NT2/D1 (cell line): ENCODE measurements around the gene RASAL2.
A peak's percentile ranks its signal among the peaks of the same experiment; 100 is the strongest.
"Not testable (repeated sequence)": the region's sequence is repeated elsewhere in the genome, so short reads cannot be mapped to it uniquely, and the experiment has no call there.

Experiments
- DNase-seq: peaks from one replicate; pipeline ENCODE4 v3.0.0-alpha.2; 2011; ENCODE audit warnings: low read depth, low spot score
- H3K27me3 ChIP-seq: 2 replicates; pipeline ENCODE4 v1.6.0; 2011; ENCODE audit warnings: mild to moderate bottlenecking; ENCODE audit not compliant: insufficient read length, insufficient read depth
- H3K36me3 ChIP-seq: 2 replicates; pipeline ENCODE4 v1.6.1; 2011; ENCODE audit warnings: mild to moderate bottlenecking, low read length, mixed read lengths; ENCODE audit not compliant: insufficient read depth, insufficient read length
- H3K4me1 ChIP-seq: 2 replicates; pipeline ENCODE4 v1.5.1; 2011; ENCODE audit not compliant: insufficient read depth, insufficient read length
- H3K4me3 ChIP-seq: 2 replicates; pipeline ENCODE4 v1.5.1; 2011; ENCODE audit warnings: low read depth; ENCODE audit not compliant: insufficient read length
- H3K9ac ChIP-seq: 2 replicates; pipeline ENCODE4 v1.6.0; 2011; ENCODE audit warnings: low read depth; ENCODE audit not compliant: insufficient read length
- H3K9me3 ChIP-seq: 2 replicates; pipeline ENCODE4 v1.5.1; 2011; ENCODE audit warnings: mild to moderate bottlenecking, low read length; ENCODE audit not compliant: insufficient read depth
- SUZ12 ChIP-seq: IDR thresholded peaks from 2 replicates; pipeline ENCODE4 v1.6.1; 2011; ENCODE audit not compliant: insufficient read length, insufficient read depth; ENCODE audit errors: extremely low read depth
- YY1 ChIP-seq: IDR thresholded peaks from 2 replicates; pipeline ENCODE4 v1.6.1; 2011; ENCODE audit not compliant: insufficient read length, insufficient read depth
- ZNF274 ChIP-seq: IDR thresholded peaks from 2 replicates; pipeline ENCODE4 v1.6.1; 2011; ENCODE audit warnings: mild to moderate bottlenecking, low read depth, low read length

The RASAL2 gene

DNA sequence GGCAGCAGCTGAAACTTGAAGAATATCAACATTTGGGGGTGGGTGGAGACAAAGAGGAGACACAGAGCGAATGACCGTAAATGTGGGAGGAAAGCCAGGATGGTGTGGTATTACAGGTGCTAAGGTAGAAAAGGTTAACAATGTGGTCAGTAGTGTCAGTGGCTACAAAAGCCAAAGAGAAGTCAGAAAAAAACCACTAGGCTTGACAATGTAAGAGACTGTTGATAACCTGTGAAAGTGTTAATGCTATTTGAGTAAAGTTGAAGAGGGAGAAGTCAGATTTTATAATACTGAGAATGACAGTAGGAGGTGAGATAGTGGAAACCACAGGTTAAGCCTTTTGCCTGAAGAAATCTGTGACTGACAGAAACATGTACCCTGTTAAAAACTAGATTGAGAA, 282.1 kb downstream of the RASAL2 start:
- no peak for TF ChIP-seq SUZ12
- no peak for TF ChIP-seq YY1
- TF ChIP-seq ZNF274, result no peak

DNA sequence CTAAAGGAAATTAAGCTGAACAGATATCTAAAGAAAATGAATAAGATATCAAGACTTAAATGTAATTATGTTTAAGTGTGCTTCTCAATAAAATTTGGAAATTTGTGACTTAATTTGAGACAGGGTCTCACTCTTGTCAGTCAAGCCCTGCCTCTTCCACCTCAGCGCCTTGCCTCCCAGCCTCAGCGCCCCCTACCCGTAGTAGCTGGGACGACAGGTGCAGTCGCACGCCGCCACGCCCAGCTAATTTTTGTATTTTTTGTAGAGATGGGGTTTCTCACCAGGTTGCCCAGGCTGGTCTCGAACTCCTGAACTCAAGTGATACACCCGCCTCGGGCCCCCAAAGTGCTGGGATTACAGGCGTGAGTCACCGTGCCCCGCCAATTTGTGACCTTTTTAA, 285.9 kb downstream of the RASAL2 start:
- Histone ChIP-seq H3K36me3 (no peaks in the 10 kb centered on the region), H3K9ac (no peak overlapping the region), H3K9me3 (no peaks in the 10 kb centered on the region), H3K27me3 (no peaks in the 10 kb centered on the region), H3K4me3 (no peak overlapping the region), H3K4me1 (no peaks in the 10 kb centered on the region)
- peak; percentile 23 for DNase-seq
- no peak for TF ChIP-seq ZNF274
- TF ChIP-seq YY1, result no peak
- no peak for TF ChIP-seq SUZ12

More for the DNA sequence above, 282.1 kb downstream of the RASAL2 start:
- Histone ChIP-seq H3K9ac (no peak overlapping the region), H3K9me3 (no peaks in the 10 kb centered on the region), H3K36me3 (no peaks in the 10 kb centered on the region), H3K4me3 (no peak overlapping the region), H3K4me1 (no peaks in the 10 kb centered on the region), H3K27me3 (no peaks in the 10 kb centered on the region)
- DNase-seq, result no peak

- Histone ChIP-seq H3K36me3 (no peaks in the 10 kb centered on the region), H3K9me3 (no peaks in the 10 kb centered on the region), H3K9ac (no peak overlapping the region), H3K27me3 (no peaks in the 10 kb centered on the region), H3K4me1 (no peaks in the 10 kb centered on the region), H3K4me3 (no peak overlapping the region)
- no peak for TF ChIP-seq SUZ12
- TF ChIP-seq ZNF274, result no peak
- no peak for TF ChIP-seq YY1
- no peak for DNase-seq
Observed at GRCh38 chr1:178382372-178382771, 288.5 kb downstream of the RASAL2 start.

DNA sequence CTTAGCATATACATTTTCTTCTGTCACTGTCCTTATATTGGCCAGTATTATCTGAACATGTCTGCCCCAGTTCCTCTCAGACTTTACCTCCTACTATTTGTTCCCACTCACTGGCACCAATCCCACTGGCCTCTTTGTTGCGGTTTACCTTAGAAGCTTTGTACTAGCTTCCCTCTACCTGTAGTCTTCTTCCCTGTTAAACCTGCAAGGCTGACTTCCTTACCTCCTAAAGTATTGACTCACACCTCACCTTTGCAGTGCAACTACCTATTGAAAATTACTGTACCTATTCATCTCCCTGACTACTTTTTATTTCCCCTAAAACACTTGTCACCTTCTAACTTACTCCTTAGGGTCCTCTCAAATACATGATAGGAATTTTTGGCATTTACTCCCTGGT, 291.8 kb downstream of the RASAL2 start:
- Histone ChIP-seq H3K27me3 (no peaks in the 10 kb centered on the region), H3K36me3 (no peaks in the 10 kb centered on the region), H3K9me3 (no peaks in the 10 kb centered on the region), H3K4me1 (no peaks in the 10 kb centered on the region), H3K9ac (no peak overlapping the region), H3K4me3 (no peak overlapping the region)
- TF ChIP-seq YY1 (no peak), ZNF274 (no peak), SUZ12 (no peak)
- no peak for DNase-seq

- Histone ChIP-seq H3K27me3 (no peaks in the 10 kb centered on the region), H3K4me1 (no peaks in the 10 kb centered on the region), H3K36me3 (no peaks in the 10 kb centered on the region), H3K9me3 (no peaks in the 10 kb centered on the region), H3K9ac (no peak overlapping the region), H3K4me3 (no peak overlapping the region)
- DNase-seq, result no peak
- TF ChIP-seq ZNF274 (no peak), SUZ12 (no peak), YY1 (no peak)
Observed at GRCh38 chr1:178388418-178389145, 294.7 kb downstream of the RASAL2 start.

DNA sequence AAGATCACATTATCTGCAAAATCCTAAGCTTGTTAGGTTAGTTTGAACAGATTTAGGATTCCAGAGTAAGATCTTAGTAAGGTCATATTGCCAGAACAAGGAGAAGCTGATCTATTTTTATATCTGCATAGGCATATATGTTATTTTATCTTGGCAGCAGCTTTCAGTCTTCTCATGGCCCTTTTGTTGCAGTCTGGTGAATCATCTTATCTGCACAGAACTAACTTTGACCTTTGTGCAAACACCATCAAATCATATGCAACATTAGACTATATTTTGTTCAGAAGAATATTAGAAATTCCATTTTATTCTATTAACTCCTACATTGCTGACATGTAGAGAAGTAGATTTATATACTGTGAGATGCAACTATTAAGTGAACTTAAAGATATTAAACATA, 295.5 kb downstream of the RASAL2 start:
- no peak for TF ChIP-seq SUZ12
- TF ChIP-seq YY1, result no peak
- no peak for TF ChIP-seq ZNF274
- H3K27me3 ChIP-seq, result no peaks in the 10 kb centered on the region
- H3K36me3 ChIP-seq, result no peaks in the 10 kb centered on the region
- no peak overlapping the region for H3K9ac ChIP-seq
- H3K4me1 ChIP-seq, result no peaks in the 10 kb centered on the region
- no peak overlapping the region for H3K4me3 ChIP-seq
- no peaks in the 10 kb centered on the region for H3K9me3 ChIP-seq
- no peak for DNase-seq

- not testable (repeated sequence) for H3K9ac ChIP-seq, H3K4me1 ChIP-seq, H3K27me3 ChIP-seq
Observed at GRCh38 chr1:178390280-178390679, 296.4 kb downstream of the RASAL2 start.

GRCh38 chr1:178393370-178393769, 299.5 kb downstream of the RASAL2 start:
- no peak overlapping the region for H3K9ac ChIP-seq
- DNase-seq, result no peak
- TF ChIP-seq ZNF274 (no peak), YY1 (no peak), SUZ12 (no peak)
- no peaks in the 10 kb centered on the region for H3K4me1 ChIP-seq
- H3K36me3 ChIP-seq, result no peaks in the 10 kb centered on the region
- H3K27me3 ChIP-seq, result no peaks in the 10 kb centered on the region
- no peak overlapping the region for H3K4me3 ChIP-seq
- H3K9me3 ChIP-seq, result no peaks in the 10 kb centered on the region

More at GRCh38 chr1:178390280-178390679, 296.4 kb downstream of the RASAL2 start:
- not testable (repeated sequence) for DNase-seq, H3K4me3 ChIP-seq, H3K9me3 ChIP-seq, H3K36me3 ChIP-seq
